H9 (cell line): Measurements from ENCODE around the gene KAT6B. TPM values are rescaled to one million over a fixed set of nuclear protein-coding genes. Genes with fewer than 3 reads are reported as not detected.

Source experiments
- DNase-seq: peaks from one replicate; pipeline ENCODE4 v3.0.0-alpha.2; 2017
- H2AFZ ChIP-seq: one replicate; pipeline ENCODE4 v1.6.1; 2013; ENCODE audit warnings: mild to moderate bottlenecking, low read length, control low read depth, moderate library complexity
- H2AK5ac ChIP-seq: 2 replicates; pipeline ENCODE4 v1.6.1; 2013; ENCODE audit warnings: low read length, control low read depth, mixed read lengths; ENCODE audit not compliant: insufficient read length
- H2BK120ac ChIP-seq: one replicate; pipeline ENCODE4 v1.6.1; 2013; ENCODE audit warnings: low read depth, mild to moderate bottlenecking, low read length, control low read depth, inconsistent platforms; ENCODE audit not compliant: poor library complexity, severe bottlenecking
- H2BK12ac ChIP-seq: 2 replicates; pipeline ENCODE4 v1.6.1; 2013; ENCODE audit warnings: low read length, control low read depth, mixed read lengths, low read depth; ENCODE audit not compliant: insufficient read length
- H2BK15ac ChIP-seq: 2 replicates; pipeline ENCODE4 v1.6.1; 2013; ENCODE audit warnings: low read depth, low read length, control low read depth
- H2BK20ac ChIP-seq: one replicate; pipeline ENCODE4 v1.6.1; 2013; ENCODE audit warnings: low read depth, mild to moderate bottlenecking, low read length, control low read depth, inconsistent platforms; ENCODE audit not compliant: poor library complexity, severe bottlenecking
- H2BK5ac ChIP-seq: 2 replicates; pipeline ENCODE4 v1.6.1; 2013; ENCODE audit warnings: low read length, control low read depth, mixed read lengths; ENCODE audit not compliant: insufficient read length
- H3K14ac ChIP-seq: 2 replicates; pipeline ENCODE4 v1.6.1; 2013; ENCODE audit warnings: low read length, control low read depth; ENCODE audit not compliant: insufficient read depth
- H3K18ac ChIP-seq: 2 replicates; pipeline ENCODE4 v1.6.1; 2013; ENCODE audit warnings: low read depth, mild to moderate bottlenecking, mixed read lengths, low read length, control low read depth; ENCODE audit not compliant: insufficient read length
- H3K23ac ChIP-seq: 2 replicates; pipeline ENCODE4 v1.6.1; 2013; ENCODE audit warnings: low read length, control low read depth, mixed read lengths, low read depth; ENCODE audit not compliant: insufficient read length
- H3K23me2 ChIP-seq: 2 replicates; pipeline ENCODE4 v1.6.1; 2013; ENCODE audit warnings: low read depth, mild to moderate bottlenecking, mixed read lengths, low read length, control low read depth; ENCODE audit not compliant: insufficient read length, poor library complexity, severe bottlenecking
- H3K27ac ChIP-seq: 2 replicates; pipeline ENCODE4 v1.5.1; 2013; ENCODE audit warnings: low read length, control low read depth, mixed read lengths, low read depth; ENCODE audit not compliant: insufficient read length
- H3K27me3 ChIP-seq: 2 replicates; pipeline ENCODE4 v1.6.1; 2013; ENCODE audit warnings: low read length, control low read depth, inconsistent platforms; ENCODE audit not compliant: insufficient read depth
- H3K4ac ChIP-seq: 2 replicates; pipeline ENCODE4 v1.6.1; 2013; ENCODE audit warnings: low read depth, mild to moderate bottlenecking, control low read depth, inconsistent platforms, low read length, moderate library complexity
- H3K4me1 ChIP-seq: 2 replicates; pipeline ENCODE4 v1.6.1; 2013; ENCODE audit warnings: low read length, control low read depth, inconsistent platforms; ENCODE audit not compliant: insufficient read depth
- H3K4me2 ChIP-seq: 2 replicates; pipeline ENCODE4 v1.6.1; 2013; ENCODE audit warnings: low read length, control low read depth, mixed read lengths; ENCODE audit not compliant: insufficient read length, insufficient read depth
- H3K56ac ChIP-seq: 2 replicates; pipeline ENCODE4 v1.6.1; 2013; ENCODE audit warnings: low read depth, mild to moderate bottlenecking, mixed read lengths, low read length, control low read depth; ENCODE audit not compliant: insufficient read length
- H3K79me1 ChIP-seq: 2 replicates; pipeline ENCODE4 v1.6.1; 2013; ENCODE audit warnings: low read depth, mild to moderate bottlenecking, moderate library complexity, low read length, control low read depth, inconsistent platforms; ENCODE audit not compliant: insufficient read depth, poor library complexity, severe bottlenecking
- H3K79me2 ChIP-seq: 2 replicates; pipeline ENCODE4 v1.6.1; 2013; ENCODE audit warnings: low read length, control low read depth, inconsistent platforms; ENCODE audit not compliant: insufficient read depth
- H3K9ac ChIP-seq: 2 replicates; pipeline ENCODE4 v1.6.1; 2013; ENCODE audit warnings: low read length, control low read depth, mixed read lengths; ENCODE audit not compliant: insufficient read length; ENCODE audit errors: extremely low read depth
- H3K9me3 ChIP-seq: one replicate; pipeline ENCODE4 v1.6.1; 2013; ENCODE audit warnings: low read depth, low read length, inconsistent platforms; ENCODE audit not compliant: control insufficient read depth
- H3T11ph ChIP-seq: one replicate; pipeline ENCODE4 v1.6.1; 2013; ENCODE audit warnings: mild to moderate bottlenecking, low read length, control low read depth, inconsistent platforms
- H4K20me1 ChIP-seq: one replicate; pipeline ENCODE4 v1.6.1; 2013; ENCODE audit not compliant: control insufficient read depth, insufficient read length, insufficient read depth
- H4K5ac ChIP-seq: 2 replicates; pipeline ENCODE4 v1.6.1; 2013; ENCODE audit warnings: low read depth, mild to moderate bottlenecking, mixed read lengths, low read length, control low read depth; ENCODE audit not compliant: insufficient read length
- H4K8ac ChIP-seq: replicated peaks from 2 replicates; pipeline ENCODE4 v1.6.1; 2013; ENCODE audit warnings: low read length, control low read depth, mixed read lengths, low read depth; ENCODE audit not compliant: insufficient read length
- H4K91ac ChIP-seq: 2 replicates; pipeline ENCODE4 v1.6.1; 2013; ENCODE audit warnings: low read depth, mild to moderate bottlenecking, moderate library complexity, mixed read lengths, low read length, control low read depth; ENCODE audit not compliant: insufficient read length
- H3K27ac Mint-ChIP-seq, 3 experiments: 2 replicates in 2 of 3; 3 replicates in 1 of 3; pipeline ENCODE4 v1.8.0; 2020 to 2021; ENCODE audit warnings: mixed read lengths in 3 of 3, mild to moderate bottlenecking in 1 of 3, moderate library complexity in 1 of 3
- H3K27me3 Mint-ChIP-seq: 2 replicates; pipeline ENCODE4 v1.8.0; 2021; ENCODE audit warnings: low read depth, mild to moderate bottlenecking, moderate library complexity, mixed read lengths
- H3K36me3 Mint-ChIP-seq, 3 experiments: 2 replicates in 2 of 3; 3 replicates in 1 of 3; pipeline ENCODE4 v1.8.0; 2020 to 2021; ENCODE audit warnings: low read depth in 3 of 3, mixed read lengths in 3 of 3; ENCODE audit not compliant: insufficient read depth in 1 of 3
- H3K4me1 Mint-ChIP-seq, 2 experiments: 2 replicates each; pipeline ENCODE4 v1.8.0; 2020; ENCODE audit warnings: mixed read lengths in 2 of 2
- H3K4me3 Mint-ChIP-seq, 2 experiments: 2 replicates in 1 of 2; 3 replicates in 1 of 2; pipeline ENCODE4 v1.8.0; 2020 to 2021; ENCODE audit warnings: mild to moderate bottlenecking in 2 of 2, mixed read lengths in 2 of 2, moderate library complexity in 1 of 2
- H3K9me3 Mint-ChIP-seq, 2 experiments: 2 replicates in 1 of 2; 3 replicates in 1 of 2; pipeline ENCODE4 v1.8.0; 2020; ENCODE audit warnings: mild to moderate bottlenecking in 2 of 2, mixed read lengths in 2 of 2, moderate library complexity in 1 of 2
- WGBS: extraction: QIAGEN DNeasy Blood & Tissue Kit; methylation state at CpG from one replicate; pipeline ENCODE4 v1.1.7; 2013; ENCODE audit warnings: missing lambda C conversion rate, low lambda C conversion rate, mixed read lengths; ENCODE audit not compliant: insufficient read length; ENCODE audit errors: extremely low coverage; 5-methylcytosine and 5-hydroxymethylcytosine counted together
- total RNA-seq: library from RNA; stranded (reverse); gene quantifications from 2 replicates; pipeline ENCODE4 v1.2.1, GENCODE V29; 2021
- TF ChIP-seq, protein P1 (sequence below): fragments of 200-600 bp; sonication (generic); conservative IDR thresholded peaks from 3 replicates; pipeline ENCODE4 v1.8.0; 2021; ENCODE audit warnings: antibody characterized with exemption, mild to moderate bottlenecking

The KAT6B gene
- total RNA-seq, 1 experiment from 2014 or later: 34.2 TPM

DNA sequence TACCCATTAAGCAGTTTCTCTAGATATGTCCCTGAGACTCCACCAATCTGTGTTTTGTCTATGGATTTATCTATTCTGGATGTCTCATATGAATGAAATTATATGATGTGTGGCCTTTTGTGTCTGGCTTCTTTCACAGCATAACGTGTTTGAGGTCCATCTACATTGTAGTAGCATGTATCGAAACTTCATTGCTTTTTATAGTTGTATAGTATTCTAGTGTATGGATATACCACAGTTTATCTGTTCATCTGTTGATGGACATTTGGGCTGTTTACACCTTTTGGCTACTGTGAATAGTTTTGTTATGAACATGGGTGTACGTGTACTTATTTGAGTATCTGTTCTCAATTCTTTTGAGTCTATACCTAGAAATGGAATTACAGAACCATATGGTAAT is 9.6 kb downstream of the KAT6B start:
- no peak overlapping the region for H3K4me2 ChIP-seq
- Mint-ChIP-seq H3K4me1 (peaks cover 25 to 26% of the 10 kb centered on the region in 2 experiments), H3K9me3 (0 out of 5 replicates have a peak, but pooled peaks cover 0 to 2% of the 10 kb centered on the region in 2 experiments), H3K27ac (no peak overlapping the region), H3K4me3 (no peak overlapping the region), H3K27me3 (no peaks in the 10 kb centered on the region), H3K36me3 (peaks cover 8 to 11% (median 9%) of the 10 kb centered on the region in 3 experiments; a peak in 5 of 7 replicates)
- no peak overlapping the region for H2AK5ac ChIP-seq
- no peak for DNase-seq
- H2BK5ac ChIP-seq: no peak overlapping the region
- no peak overlapping the region for H3K9ac ChIP-seq
- H3T11ph ChIP-seq: no peak overlapping the region
- H4K5ac ChIP-seq: no peak overlapping the region
- H2BK12ac ChIP-seq: no peak overlapping the region
- H3K4me1 ChIP-seq: no peaks in the 10 kb centered on the region
- no peaks in the 10 kb centered on the region for H3K27me3 ChIP-seq
- H3K18ac ChIP-seq: no peak overlapping the region
- H2BK120ac ChIP-seq: no peak overlapping the region
- no peak overlapping the region for H2AFZ ChIP-seq
- TF ChIP-seq, protein P1, sequence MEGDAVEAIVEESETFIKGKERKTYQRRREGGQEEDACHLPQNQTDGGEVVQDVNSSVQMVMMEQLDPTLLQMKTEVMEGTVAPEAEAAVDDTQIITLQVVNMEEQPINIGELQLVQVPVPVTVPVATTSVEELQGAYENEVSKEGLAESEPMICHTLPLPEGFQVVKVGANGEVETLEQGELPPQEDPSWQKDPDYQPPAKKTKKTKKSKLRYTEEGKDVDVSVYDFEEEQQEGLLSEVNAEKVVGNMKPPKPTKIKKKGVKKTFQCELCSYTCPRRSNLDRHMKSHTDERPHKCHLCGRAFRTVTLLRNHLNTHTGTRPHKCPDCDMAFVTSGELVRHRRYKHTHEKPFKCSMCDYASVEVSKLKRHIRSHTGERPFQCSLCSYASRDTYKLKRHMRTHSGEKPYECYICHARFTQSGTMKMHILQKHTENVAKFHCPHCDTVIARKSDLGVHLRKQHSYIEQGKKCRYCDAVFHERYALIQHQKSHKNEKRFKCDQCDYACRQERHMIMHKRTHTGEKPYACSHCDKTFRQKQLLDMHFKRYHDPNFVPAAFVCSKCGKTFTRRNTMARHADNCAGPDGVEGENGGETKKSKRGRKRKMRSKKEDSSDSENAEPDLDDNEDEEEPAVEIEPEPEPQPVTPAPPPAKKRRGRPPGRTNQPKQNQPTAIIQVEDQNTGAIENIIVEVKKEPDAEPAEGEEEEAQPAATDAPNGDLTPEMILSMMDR: no peak
- no peaks in the 10 kb centered on the region for H3K23me2 ChIP-seq
- no peak overlapping the region for H4K91ac ChIP-seq
- no CpG with 5 or more reads among the region's 3 CpGs for WGBS
- H4K8ac ChIP-seq: no peak overlapping the region
- no peak overlapping the region for H2BK15ac ChIP-seq
- H2BK20ac ChIP-seq: no peak overlapping the region
- H3K56ac ChIP-seq: no peak overlapping the region
- H3K14ac ChIP-seq: no peak overlapping the region
- H3K4ac ChIP-seq: no peak overlapping the region
- H3K27ac ChIP-seq: no peak overlapping the region
- no peak overlapping the region for H3K23ac ChIP-seq
- peaks cover 2% of the 10 kb centered on the region; the same call in 1 of the 2 replicates for H3K79me2 ChIP-seq
- H3K79me1 ChIP-seq: peaks cover 9% of the 10 kb centered on the region
- no peaks in the 10 kb centered on the region for H3K9me3 ChIP-seq
- no peaks in the 10 kb centered on the region for H4K20me1 ChIP-seq
